Activated CD4-positive, alpha-beta T cell treated with anti-CD3 and anti-CD28 coated beads for 36 hours (primary cell): ENCODE measurements around the gene CCDC149. TPM values are rescaled to one million over a fixed set of nuclear protein-coding genes. Genes with fewer than 3 reads are reported as not detected.

ENCODE experiments used
- ATAC-seq: fragments of 200-7000 bp; cut with Tn5 transposase; one replicate; pipeline ENCODE4 v1.10.0; 2021; ENCODE audit warnings: mild to moderate bottlenecking, moderate library complexity
- CTCF ChIA-PET: fragments of 350-600 bp; sonication (Branson Sonifier 250); formaldehyde crosslinking; loops from one replicate; lab custom pipeline; 2021; ENCODE audit warnings: antibody characterized with exemption; lab: Charles Lee
- POLR2A ChIA-PET: fragments of 350-600 bp; sonication (Branson Sonifier 250); formaldehyde crosslinking; loops from one replicate; lab custom pipeline; 2021; ENCODE audit warnings: antibody characterized with exemption, inconsistent platforms; lab: Charles Lee
- DNase-seq: peaks from one replicate; pipeline ENCODE4 v3.0.0-alpha.2; 2020
- H3K27ac Mint-ChIP-seq: one replicate; pipeline ENCODE4 v1.8.0; 2021; ENCODE audit warnings: mixed read lengths
- H3K27me3 Mint-ChIP-seq: one replicate; pipeline ENCODE4 v1.8.0; 2021; ENCODE audit warnings: mixed read lengths
- H3K36me3 Mint-ChIP-seq: one replicate; pipeline ENCODE4 v1.8.0; 2021; ENCODE audit warnings: low read depth, mixed read lengths
- H3K4me1 Mint-ChIP-seq: one replicate; pipeline ENCODE4 v1.8.0; 2021; ENCODE audit warnings: mixed read lengths
- H3K4me3 Mint-ChIP-seq: one replicate; pipeline ENCODE4 v1.8.0; 2021; ENCODE audit warnings: mild to moderate bottlenecking, moderate library complexity, mixed read lengths
- H3K9me3 Mint-ChIP-seq: one replicate; pipeline ENCODE4 v1.8.0; 2021; ENCODE audit warnings: low read depth, mixed read lengths
- intact Hi-C, 2 experiments: fragments of 100-400 bp; cut with DNase I in 1 of 2; cut with micrococcal nuclease in 1 of 2; formaldehyde crosslinking; loops; one replicate each; pipeline versions ENCODE4 v1.14.2 to v1.15.1; 2022 to 2024; cut with DNase I, micrococcal nuclease
- total RNA-seq, 2 experiments: library from RNA; stranded (reverse); gene quantifications; one replicate each; pipeline ENCODE4 v1.2.3, GENCODE V29; 2021

CCDC149 gene
- total RNA-seq, 2 experiments from 2014 or later = 0.14 to 0.16 TPM

- Mint-ChIP-seq H3K4me3 (no peak overlapping the region), H3K9me3 (no peaks in the 10 kb centered on the region), H3K4me1 (no peaks in the 10 kb centered on the region), H3K27ac (no peak overlapping the region), H3K36me3 (no peaks in the 10 kb centered on the region), H3K27me3 (no peaks in the 10 kb centered on the region)
- DNase-seq (no peak), ATAC-seq (no peak)
- ChIA-PET CTCF (no interaction called here), POLR2A (interaction anchor here (0.7 kb wide), 1 partner anchor 9 kb away, joined by 3 read pairs; no protein-coding TSS in a partner anchor)
- intact Hi-C loops = no loop called here
These were observed 34.8 kb downstream of the CCDC149 start for GRCh38 chr4:24877868-24878635.

GRCh38 chr4:24876431-24876830, 36.4 kb downstream of the CCDC149 start:
- ChIA-PET CTCF (no interaction called here), POLR2A (no interaction called here)
- Mint-ChIP-seq H3K36me3 (no peaks in the 10 kb centered on the region), H3K27me3 (peaks cover 1% of the 10 kb centered on the region), H3K9me3 (no peaks in the 10 kb centered on the region), H3K4me1 (no peaks in the 10 kb centered on the region), H3K4me3 (no peak overlapping the region), H3K27ac (no peak overlapping the region)
- DNase-seq (no peak), ATAC-seq (no peak)
- intact Hi-C loops = no loop called here

- no peak overlapping the region for H3K27ac Mint-ChIP-seq
- DNase-seq = no peak
- no peak overlapping the region for H3K4me3 Mint-ChIP-seq
- peaks cover 3% of the 10 kb centered on the region for H3K27me3 Mint-ChIP-seq
- ATAC-seq = no peak
- intact Hi-C loops = no loop called here
- no peaks in the 10 kb centered on the region for H3K4me1 Mint-ChIP-seq
- no peaks in the 10 kb centered on the region for H3K36me3 Mint-ChIP-seq
- CTCF ChIA-PET = no interaction called here
- POLR2A ChIA-PET = no interaction called here
- H3K9me3 Mint-ChIP-seq = no peaks in the 10 kb centered on the region
These were observed 40.1 kb downstream of the CCDC149 start for GRCh38 chr4:24872720-24873119.

- Mint-ChIP-seq H3K27me3 (peaks cover 5% of the 10 kb centered on the region), H3K4me3 (no peak overlapping the region), H3K9me3 (no peaks in the 10 kb centered on the region), H3K27ac (no peak overlapping the region), H3K4me1 (no peaks in the 10 kb centered on the region), H3K36me3 (no peaks in the 10 kb centered on the region)
- DNase-seq (no peak), ATAC-seq (no peak)
- ChIA-PET CTCF (no interaction called here), POLR2A (no interaction called here)
- intact Hi-C loops = no loop called here
These were observed 41.6 kb downstream of the CCDC149 start for GRCh38 chr4:24871210-24871609.

GRCh38 chr4:24867766-24868296, 45.0 kb downstream of the CCDC149 start:
- DNase-seq (no peak), ATAC-seq (no peak)
- no peaks in the 10 kb centered on the region for H3K36me3 Mint-ChIP-seq
- ChIA-PET CTCF (no interaction called here), POLR2A (no interaction called here)
- no peak overlapping the region for H3K27ac Mint-ChIP-seq
- H3K4me1 Mint-ChIP-seq = no peaks in the 10 kb centered on the region
- no peak overlapping the region for H3K4me3 Mint-ChIP-seq
- peaks cover 5% of the 10 kb centered on the region for H3K27me3 Mint-ChIP-seq
- H3K9me3 Mint-ChIP-seq = peaks cover 11% of the 10 kb centered on the region
- intact Hi-C loops = no loop called here

- POLR2A ChIA-PET = no interaction called here
- no peaks in the 10 kb centered on the region for H3K36me3 Mint-ChIP-seq
- peaks cover 4% of the 10 kb centered on the region for H3K27me3 Mint-ChIP-seq
- peaks cover 16% of the 10 kb centered on the region for H3K9me3 Mint-ChIP-seq
- intact Hi-C loops = no loop called here
- CTCF ChIA-PET = no interaction called here
- H3K27ac Mint-ChIP-seq = no peak overlapping the region
- H3K4me3 Mint-ChIP-seq = no peak overlapping the region
- ATAC-seq = no peak
- H3K4me1 Mint-ChIP-seq = no peaks in the 10 kb centered on the region
- DNase-seq = no peak
These were observed 45.6 kb downstream of the CCDC149 start for GRCh38 chr4:24867251-24867650.

- intact Hi-C loops = no loop called here
- H3K4me3 Mint-ChIP-seq = no peak overlapping the region
- no peaks in the 10 kb centered on the region for H3K4me1 Mint-ChIP-seq
These were observed 47.4 kb downstream of the CCDC149 start for GRCh38 chr4:24865401-24865800.

GRCh38 chr4:24863799-24864198, 49.0 kb downstream of the CCDC149 start:
- intact Hi-C loops = no loop called here
- no peaks in the 10 kb centered on the region for H3K4me1 Mint-ChIP-seq
- DNase-seq (no peak), ATAC-seq (no peak)
- H3K27me3 Mint-ChIP-seq = peaks cover 2% of the 10 kb centered on the region
- H3K27ac Mint-ChIP-seq = no peak overlapping the region
- POLR2A ChIA-PET = no interaction called here
- peaks cover 16% of the 10 kb centered on the region for H3K9me3 Mint-ChIP-seq
- CTCF ChIA-PET = no interaction called here
- no peaks in the 10 kb centered on the region for H3K36me3 Mint-ChIP-seq
- no peak overlapping the region for H3K4me3 Mint-ChIP-seq

More at GRCh38 chr4:24865401-24865800, 47.4 kb downstream of the CCDC149 start:
- Mint-ChIP-seq H3K9me3 (peaks cover 16% of the 10 kb centered on the region), H3K27me3 (peaks cover 4% of the 10 kb centered on the region), H3K27ac (no peak overlapping the region), H3K36me3 (no peaks in the 10 kb centered on the region)
- ATAC-seq = no peak
- POLR2A ChIA-PET = no interaction called here
- no peak for DNase-seq
- CTCF ChIA-PET = no interaction called here

GRCh38 chr4:24862073-24862751, 50.6 kb downstream of the CCDC149 start:
- H3K27me3 Mint-ChIP-seq = peaks cover 2% of the 10 kb centered on the region
- no peak for DNase-seq
- H3K4me1 Mint-ChIP-seq = no peaks in the 10 kb centered on the region
- H3K36me3 Mint-ChIP-seq = no peaks in the 10 kb centered on the region
- peaks cover 16% of the 10 kb centered on the region for H3K9me3 Mint-ChIP-seq
- intact Hi-C loops = no loop called here
- H3K4me3 Mint-ChIP-seq = no peak overlapping the region
- ChIA-PET POLR2A (no interaction called here), CTCF (no interaction called here)
- ATAC-seq = no peak
- H3K27ac Mint-ChIP-seq = no peak overlapping the region

- DNase-seq (no peak), ATAC-seq (no peak)
- intact Hi-C loops = no loop called here
- POLR2A ChIA-PET = no interaction called here
- H3K4me3 Mint-ChIP-seq = no peak overlapping the region
- H3K36me3 Mint-ChIP-seq = no peaks in the 10 kb centered on the region
- peaks cover 6% of the 10 kb centered on the region for H3K9me3 Mint-ChIP-seq
- CTCF ChIA-PET = no interaction called here
- no peak overlapping the region for H3K27ac Mint-ChIP-seq
- no peaks in the 10 kb centered on the region for H3K4me1 Mint-ChIP-seq
- H3K27me3 Mint-ChIP-seq = no peaks in the 10 kb centered on the region
These were observed 54.3 kb downstream of the CCDC149 start for GRCh38 chr4:24858550-24858949.

- Mint-ChIP-seq H3K27me3 (peaks cover under 1% of the 10 kb centered on the region), H3K4me3 (no peak overlapping the region), H3K9me3 (peaks cover 5% of the 10 kb centered on the region), H3K27ac (no peak overlapping the region), H3K36me3 (no peaks in the 10 kb centered on the region), H3K4me1 (no peaks in the 10 kb centered on the region)
- CTCF ChIA-PET = interaction anchor here (0.6 kb wide), 1 partner anchor 49 kb away, joined by 3 read pairs; no protein-coding TSS in a partner anchor
- ATAC-seq (no peak), DNase-seq (no peak)
- intact Hi-C loops = no loop called here
- POLR2A ChIA-PET = no interaction called here
These were observed 54.8 kb downstream of the CCDC149 start for GRCh38 chr4:24858026-24858425.

- no peak for DNase-seq
- no peak for ATAC-seq
- Mint-ChIP-seq H3K4me3 (no peak overlapping the region), H3K27me3 (peaks cover 2% of the 10 kb centered on the region), H3K36me3 (no peaks in the 10 kb centered on the region), H3K27ac (no peak overlapping the region), H3K4me1 (no peaks in the 10 kb centered on the region), H3K9me3 (no peaks in the 10 kb centered on the region)
- CTCF ChIA-PET = no interaction called here
- intact Hi-C loops = no loop called here
- POLR2A ChIA-PET = no interaction called here
These were observed 56.3 kb downstream of the CCDC149 start for GRCh38 chr4:24856586-24856985.
